OCI-LY7 (cell line): ENCODE measurements around the gene COQ8B. TPM values are rescaled to one million over a fixed set of nuclear protein-coding genes. Genes with fewer than 3 reads are reported as not detected.

Source experiments
- BruUV-seq: library from RNA; stranded (reverse); fragments of 400-500 nt; replicated peaks from 2 replicates; lab custom pipeline; 2021; lab: Mats Ljungman, UMichigan
- CTCF ChIA-PET: fragments of 300-600 bp; sonication (Branson Sonifier 250); formaldehyde crosslinking; loops from one replicate; lab custom pipeline; 2022; ENCODE audit warnings: antibody characterized with exemption; ENCODE audit not compliant: unreplicated experiment; lab: Charles Lee
- POLR2A ChIA-PET: fragments of 300-600 bp; sonication (Branson Sonifier 250); formaldehyde crosslinking; loops from one replicate; lab custom pipeline; 2022; ENCODE audit warnings: antibody characterized with exemption; lab: Charles Lee
- DNase-seq: peaks from one replicate; pipeline ENCODE4 v3.0.0-alpha.2; 2015; ENCODE audit warnings: low spot score
- H2AFZ ChIP-seq: fragments of 200-600 bp; sonication (generic), shearing (Covaris generic); 2 replicates; pipeline ENCODE4 v1.6.1; 2014; ENCODE audit warnings: mild to moderate bottlenecking, antibody characterized with exemption, low read length, moderate library complexity
- H3K27ac ChIP-seq: fragments of 200-600 bp; sonication (generic); 2 replicates; pipeline ENCODE4 v1.5.1; 2014; ENCODE audit warnings: mixed run types, low read depth, mild to moderate bottlenecking, moderate library complexity, low read length, inconsistent platforms; ENCODE audit not compliant: poor library complexity, severe bottlenecking
- H3K36me3 ChIP-seq: fragments of 200-600 bp; sonication (generic); 2 replicates; pipeline ENCODE4 v1.6.1; 2014; ENCODE audit warnings: mild to moderate bottlenecking, antibody characterized with exemption, low read length, moderate library complexity, mixed read lengths; ENCODE audit not compliant: insufficient read depth
- H3K4me1 ChIP-seq: fragments of 200-600 bp; sonication (generic); 2 replicates; pipeline ENCODE4 v1.5.1; 2014; ENCODE audit warnings: mild to moderate bottlenecking, low read length; ENCODE audit not compliant: insufficient read depth, poor library complexity, severe bottlenecking
- H3K4me2 ChIP-seq: fragments of 200-600 bp; sonication (generic); 2 replicates; pipeline ENCODE4 v1.6.1; 2014; ENCODE audit warnings: mild to moderate bottlenecking, low read length
- H3K4me3 ChIP-seq: fragments of 200-600 bp; sonication (generic); 2 replicates; pipeline ENCODE4 v1.5.1; 2014; ENCODE audit warnings: mild to moderate bottlenecking, low read depth, low read length; ENCODE audit not compliant: poor library complexity, severe bottlenecking
- H3K79me2 ChIP-seq: fragments of 200-600 bp; sonication (generic); 2 replicates; pipeline ENCODE4 v1.6.1; 2016; ENCODE audit warnings: low read depth, mild to moderate bottlenecking, low read length, moderate library complexity, mixed read lengths; ENCODE audit not compliant: insufficient read depth
- H3K9me2 ChIP-seq: fragments of 200-600 bp; sonication (generic); 2 replicates; pipeline ENCODE4 v1.6.1; 2016; ENCODE audit warnings: mild to moderate bottlenecking, low read length, mixed read lengths; ENCODE audit not compliant: insufficient read depth
- H3K9me3 ChIP-seq: fragments of 200-600 bp; sonication (generic); 2 replicates; pipeline ENCODE4 v1.6.1; 2014; ENCODE audit warnings: mild to moderate bottlenecking, mixed run types, low read length, mixed read lengths
- H4K20me1 ChIP-seq: fragments of 200-600 bp; sonication (generic); 2 replicates; pipeline ENCODE4 v1.6.1; 2014; ENCODE audit warnings: mild to moderate bottlenecking, antibody characterized with exemption, low read length, moderate library complexity, mixed read lengths; ENCODE audit not compliant: insufficient read depth
- CTCF ChIP-seq: fragments of 200-600 bp; sonication (generic); conservative IDR thresholded peaks from 2 replicates; pipeline ENCODE4 v1.5.1; 2014; ENCODE audit warnings: mild to moderate bottlenecking, antibody characterized with exemption, low read length, moderate library complexity, mixed read lengths
- EZH2phosphoT487 ChIP-seq: fragments of 200-600 bp; sonication (generic); IDR thresholded peaks from 2 replicates; pipeline ENCODE4 v1.6.1; 2018; ENCODE audit warnings: low read depth, borderline replicate concordance, mild to moderate bottlenecking, mixed run types, antibody characterized with exemption, low read length, moderate library complexity, mixed read lengths
- intact Hi-C: fragments of 100-400 bp; cut with micrococcal nuclease; formaldehyde crosslinking; loops from one replicate; pipeline ENCODE4 v1.10.0; 2022; ENCODE audit not compliant: unreplicated experiment
- total RNA-seq, 2 experiments: library from RNA; depleted of rRNA in 1 of 2; stranded (reverse); fragments of >200 nt in 1 of 2; shearing (Covaris generic) in 1 of 2; gene quantifications; 2 replicates each; pipeline ENCODE4 v1.2.3, GENCODE V29; 2014 to 2022

Gene COQ8B
- total RNA-seq, 2 experiments from 2014 or later = 34.6 to 34.9 TPM

- Histone ChIP-seq H3K4me3 (no peak overlapping the region), H2AFZ (no peak overlapping the region), H3K9me3 (no peaks in the 10 kb centered on the region), H3K79me2 (peaks cover 16% of the 10 kb centered on the region), H3K36me3 (peaks cover 96% of the 10 kb centered on the region), H3K4me1 (no peaks in the 10 kb centered on the region), H4K20me1 (no peaks in the 10 kb centered on the region; the same call in 1 of the 2 replicates), H3K4me2 (no peak overlapping the region), H3K9me2 (no peaks in the 10 kb centered on the region), H3K27ac (no peak overlapping the region)
- intact Hi-C loops = no loop called here
- TF ChIP-seq EZH2phosphoT487 = no peak
- TF ChIP-seq CTCF = no peak
- BruUV-seq = no TSS peak
- ChIA-PET CTCF (no interaction called here), POLR2A (no interaction called here)
- no peak for DNase-seq
These were observed 46.8 kb upstream of the COQ8B start for GRCh38 chr19:40763526-40763925.

- POLR2A ChIA-PET = no interaction called here
- no peak overlapping the region for H3K27ac ChIP-seq
- no peaks in the 10 kb centered on the region for H3K9me2 ChIP-seq
- no peak for TF ChIP-seq CTCF
- TF ChIP-seq EZH2phosphoT487 = no peak
- H3K4me1 ChIP-seq = no peaks in the 10 kb centered on the region
- BruUV-seq = no TSS peak
- no peaks in the 10 kb centered on the region; the same call in 1 of the 2 replicates for H4K20me1 ChIP-seq
- H2AFZ ChIP-seq = no peak overlapping the region
- CTCF ChIA-PET = no interaction called here
- peaks cover 100% of the 10 kb centered on the region for H3K36me3 ChIP-seq
- H3K4me2 ChIP-seq = no peak overlapping the region
- DNase-seq = no peak
- H3K79me2 ChIP-seq = peaks cover 22% of the 10 kb centered on the region
- H3K4me3 ChIP-seq = no peak overlapping the region
- no peaks in the 10 kb centered on the region for H3K9me3 ChIP-seq
- intact Hi-C loops = no loop called here
These were observed 46.2 kb upstream of the COQ8B start for GRCh38 chr19:40762754-40763470.

- POLR2A ChIA-PET = no interaction called here
- Histone ChIP-seq H3K79me2 (peaks cover 55% of the 10 kb centered on the region), H3K4me3 (no peak overlapping the region), H3K36me3 (peaks cover 98% of the 10 kb centered on the region), H2AFZ (no peak overlapping the region), H3K27ac (no peak overlapping the region), H4K20me1 (peaks cover 17% of the 10 kb centered on the region), H3K4me2 (no peak overlapping the region), H3K4me1 (peaks cover 25% of the 10 kb centered on the region), H3K9me3 (no peaks in the 10 kb centered on the region), H3K9me2 (no peaks in the 10 kb centered on the region)
- CTCF ChIA-PET = no interaction called here
- BruUV-seq = no TSS peak
- no peak for DNase-seq
- TF ChIP-seq CTCF = no peak
- TF ChIP-seq EZH2phosphoT487 = no peak
- intact Hi-C loops = no loop called here
These were observed 42.7 kb upstream of the COQ8B start for GRCh38 chr19:40759352-40759751.
